ENCODE results near the gene SOX6.

- TF ChIP-seq ATF1 (CRISPR knock-in tag; IDR thresholded peaks at IDR 0.05) (no peak), ZBTB43 (CRISPR knock-in tag; conservative IDR thresholded peaks at IDR 0.05) (no peak), ZNF350 (CRISPR knock-in tag; IDR thresholded peaks at IDR 0.05; ENCODE audit: borderline replicate concordance, low read depth) (no peak), PAF1 (CRISPR knock-in tag; IDR thresholded peaks at IDR 0.05) (no peak), ZNF567 (CRISPR knock-in tag; IDR thresholded peaks at IDR 0.05; ENCODE audit: borderline replicate concordance) (no peak), ZNF746 (CRISPR knock-in tag; IDR thresholded peaks at IDR 0.05) (no peak), EP300 (IDR thresholded peaks at IDR 0.05; ENCODE audit: low read depth in 2 of 2, low read length in 2 of 2) (no peak), EP300 (CRISPR knock-in tag; IDR thresholded peaks at IDR 0.05; ENCODE audit: borderline replicate concordance) (no peak), EZH2 (conservative IDR thresholded peaks at IDR 0.05; ENCODE audit: low read depth, low read length) (no peak), ZNF589 (CRISPR knock-in tag; conservative IDR thresholded peaks at IDR 0.05) (no peak), POLR2AphosphoS2 (IDR thresholded peaks at IDR 0.05; ENCODE audit: low read depth, low read length) (no peak), ZNF766 (CRISPR knock-in tag; IDR thresholded peaks at IDR 0.05; ENCODE audit: borderline replicate concordance) (no peak), NCOA5 (CRISPR knock-in tag; IDR thresholded peaks at IDR 0.05) (no peak), JUNB (CRISPR knock-in tag; IDR thresholded peaks at IDR 0.05; ENCODE audit: borderline replicate concordance) (no peak)
- TF ChIP-seq, protein P1, sequence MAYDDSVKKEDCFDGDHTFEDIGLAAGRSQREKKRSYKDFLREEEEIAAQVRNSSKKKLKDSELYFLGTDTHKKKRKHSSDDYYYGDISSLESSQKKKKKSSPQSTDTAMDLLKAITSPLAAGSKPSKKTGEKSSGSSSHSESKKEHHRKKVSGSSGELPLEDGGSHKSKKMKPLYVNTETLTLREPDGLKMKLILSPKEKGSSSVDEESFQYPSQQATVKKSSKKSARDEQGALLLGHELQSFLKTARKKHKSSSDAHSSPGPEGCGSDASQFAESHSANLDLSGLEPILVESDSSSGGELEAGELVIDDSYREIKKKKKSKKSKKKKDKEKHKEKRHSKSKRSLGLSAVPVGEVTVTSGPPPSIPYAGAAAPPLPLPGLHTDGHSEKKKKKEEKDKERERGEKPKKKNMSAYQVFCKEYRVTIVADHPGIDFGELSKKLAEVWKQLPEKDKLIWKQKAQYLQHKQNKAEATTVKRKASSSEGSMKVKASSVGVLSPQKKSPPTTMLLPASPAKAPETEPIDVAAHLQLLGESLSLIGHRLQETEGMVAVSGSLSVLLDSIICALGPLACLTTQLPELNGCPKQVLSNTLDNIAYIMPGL (CRISPR knock-in tag; IDR thresholded peaks at IDR 0.05; ENCODE audit: borderline replicate concordance in 1 of 2, low read depth in 1 of 2), result no peak
Measured at GRCh38 chr11:15918212-15918611, 438.1 kb downstream of the SOX6 start.
